K562 (cell line): ENCODE measurements around the gene NEB. TPM values are rescaled to one million over a fixed set of nuclear protein-coding genes. Genes with fewer than 3 reads are reported as not detected.

Experiments
- ATAC-seq: fragments of 200-7000 bp; cut with Tn5 transposase; 3 replicates; pipeline ENCODE4 v1.9.1; 2020; ENCODE audit warnings: moderate library complexity
- BruUV-seq: library from RNA; stranded (reverse); fragments of 400-500 nt; replicated peaks from 2 replicates; lab custom pipeline; 2021; lab: Mats Ljungman, UMichigan
- CTCF ChIA-PET: fragments of 300-600 bp; formaldehyde crosslinking; extraction: SDS; loops from one replicate; lab custom pipeline; 2021; ENCODE audit warnings: low intra/inter-chr PET ratio; lab: Yijun Ruan, JAX
- POLR2A ChIA-PET: fragments of 300-600, 350-650 bp; sonication (Branson Sonifier 250); formaldehyde crosslinking; extraction: SDS; loops from one replicate; lab custom pipeline; 2021; ENCODE audit warnings: antibody characterized with exemption, inconsistent platforms; lab: Yijun Ruan, JAX
- DNase-seq, 4 experiments: peaks; one replicate each; pipeline versions ENCODE4 v3.0.0 to v3.0.0-alpha.2; 2011 to 2018; ENCODE audit warnings: low spot score in 3 of 4, mixed read lengths in 3 of 4; ENCODE audit errors: extremely low read depth in 1 of 4
- FAIRE-seq: peaks from 2 replicates; lab custom pipeline; 2011; peaks lifted over from hg19 to GRCh38; lab: Jason Lieb, UNC
- H2AFZ ChIP-seq: 2 replicates; pipeline ENCODE4 v1.6.0; 2011; ENCODE audit warnings: low read depth, low read length, control low read depth, inconsistent platforms
- H3K27ac ChIP-seq: fragments of 200-600 bp; 3 replicates; pipeline ENCODE4 v1.8.0; 2011; ENCODE audit warnings: low read depth, mild to moderate bottlenecking, control low read depth, inconsistent platforms, low read length, moderate library complexity, mixed read lengths; ENCODE audit errors: extremely low read depth
- H3K27me3 ChIP-seq, 2 experiments: fragments of 300-600 bp in 1 of 2; 2 replicates in 1 of 2; 3 replicates in 1 of 2; pipeline versions ENCODE4 v1.6.0 to v1.8.0; 2011; ENCODE audit warnings: inconsistent platforms in 2 of 2, low read length in 2 of 2, mild to moderate bottlenecking in 1 of 2, mixed read lengths in 1 of 2, moderate library complexity in 1 of 2; ENCODE audit not compliant: control insufficient read depth in 2 of 2, insufficient read depth in 2 of 2
- H3K36me3 ChIP-seq: fragments of 300-600 bp; 3 replicates; pipeline ENCODE4 v1.8.0; 2011; ENCODE audit warnings: mild to moderate bottlenecking, low read length, inconsistent platforms; ENCODE audit not compliant: control insufficient read depth, insufficient read depth
- H3K4me1 ChIP-seq, 2 experiments: fragments of 200-600 bp in 1 of 2; replicated peaks in 1 of 2; 2 replicates in 1 of 2; 3 replicates in 1 of 2; pipeline versions ENCODE4 v1.5.1 to v1.8.0; 2011; ENCODE audit warnings: inconsistent platforms in 2 of 2, low read length in 2 of 2, mild to moderate bottlenecking in 1 of 2, mixed read lengths in 1 of 2, moderate library complexity in 1 of 2; ENCODE audit not compliant: control insufficient read depth in 2 of 2, insufficient read depth in 2 of 2
- H3K4me2 ChIP-seq: 2 replicates; pipeline ENCODE4 v1.6.1; 2011; ENCODE audit warnings: low read length, control low read depth, inconsistent platforms, mixed read lengths; ENCODE audit not compliant: insufficient read depth
- H3K4me3 ChIP-seq: fragments of 200-600 bp; sonication (generic), shearing (Covaris generic); 2 replicates; pipeline ENCODE4 v1.5.1; 2016; ENCODE audit warnings: control low read depth, inconsistent platforms
- H3K79me2 ChIP-seq: fragments of 200-600 bp; 3 replicates; pipeline ENCODE4 v1.8.0; 2011; ENCODE audit warnings: low read length, inconsistent platforms; ENCODE audit not compliant: control insufficient read depth, insufficient read depth
- H3K9ac ChIP-seq, 2 experiments: 2 replicates each; pipeline versions ENCODE4 v1.6.0 to v1.6.1; 2011; ENCODE audit warnings: low read depth in 2 of 2, low read length in 2 of 2, control low read depth in 1 of 2, inconsistent platforms in 1 of 2, mild to moderate bottlenecking in 1 of 2, mixed read lengths in 1 of 2; ENCODE audit not compliant: insufficient read depth in 1 of 2
- H3K9me1 ChIP-seq: one replicate; pipeline ENCODE4 v1.6.0; 2011; ENCODE audit warnings: inconsistent platforms, mild to moderate bottlenecking, low read length, moderate library complexity; ENCODE audit not compliant: control insufficient read depth, insufficient read depth
- H3K9me3 ChIP-seq: replicated peaks from 2 replicates; pipeline ENCODE4 v1.5.1; 2011; ENCODE audit warnings: low read depth, low read length, inconsistent platforms; ENCODE audit not compliant: control insufficient read depth, insufficient read depth
- H4K20me1 ChIP-seq: replicated peaks from 2 replicates; pipeline ENCODE4 v1.6.1; 2011; ENCODE audit warnings: low read length, inconsistent platforms, mixed read lengths; ENCODE audit not compliant: control insufficient read depth, insufficient read depth
- ATF3 ChIP-seq, 2 experiments: fragments of 450-650 bp in 1 of 2; sonication (generic) in 1 of 2; formaldehyde crosslinking in 1 of 2; IDR thresholded peaks in 1 of 2; conservative IDR thresholded peaks in 1 of 2; 2 replicates each; pipeline versions ENCODE4 v1.6.1 to v1.8.1; 2016 to 2023; ENCODE audit warnings: mild to moderate bottlenecking in 2 of 2, moderate library complexity in 2 of 2, inconsistent platforms in 1 of 2, missing genetic modification reagents in 1 of 2
- GATA2 ChIP-seq: sonication (generic); formaldehyde crosslinking; IDR thresholded peaks from 2 replicates; pipeline ENCODE4 v1.4.0; 2020; ENCODE audit warnings: mild to moderate bottlenecking, missing genetic modification reagents
- ILF3 ChIP-seq: fragments of 450-650 bp; IDR thresholded peaks from 2 replicates; pipeline ENCODE4 v1.6.1; 2018; ENCODE audit warnings: antibody characterized with exemption, mild to moderate bottlenecking, moderate library complexity, borderline replicate concordance
- MCM3 ChIP-seq: fragments of 450-650 bp; IDR thresholded peaks from 2 replicates; pipeline ENCODE4 v1.6.1; 2016
- NFE2 ChIP-seq: IDR thresholded peaks from 2 replicates; pipeline ENCODE4 v1.6.1; 2014; ENCODE audit warnings: antibody characterized with exemption, low read depth
- PBX2 ChIP-seq, 2 experiments: IDR thresholded peaks in 1 of 2; conservative IDR thresholded peaks in 1 of 2; 2 replicates each; pipeline ENCODE4 v1.6.1; 2016; ENCODE audit warnings: low read depth in 2 of 2, mild to moderate bottlenecking in 1 of 2, missing compliant biosample characterization in 1 of 2, missing genetic modification characterization in 1 of 2, moderate library complexity in 1 of 2
- POLR2AphosphoS2 ChIP-seq: IDR thresholded peaks from 2 replicates; pipeline ENCODE4 v1.6.1; 2012; ENCODE audit warnings: low read length, improper control_type of control experiment
- RBM14 ChIP-seq: fragments of 200-400 bp; formaldehyde crosslinking; IDR thresholded peaks from 2 replicates; pipeline ENCODE4 v1.6.1; 2018; ENCODE audit warnings: low read depth, mild to moderate bottlenecking, low read length, moderate library complexity, borderline replicate concordance; ENCODE audit not compliant: insufficient read depth
- ZBTB33 ChIP-seq: sonication (generic); formaldehyde crosslinking; IDR thresholded peaks from 2 replicates; pipeline ENCODE4 v1.8.1; 2023; ENCODE audit warnings: mild to moderate bottlenecking, missing genetic modification reagents
- ZNF146 ChIP-seq: IDR thresholded peaks from one replicate; pipeline ENCODE4 v1.6.1; 2018; ENCODE audit warnings: missing compliant biosample characterization; ENCODE audit not compliant: unreplicated experiment
- ZNF766 ChIP-seq: fragments of 200-800 bp; sonication (Bioruptor generic); conservative IDR thresholded peaks from 2 replicates; pipeline ENCODE4 v1.6.1; 2016; ENCODE audit warnings: missing genetic modification characterization, missing compliant biosample characterization
- WGBS: fragments of 100-300 bp; shearing (Covaris generic); methylation state at CpG from one replicate; pipeline ENCODE4 v1.1.6; 2016; ENCODE audit warnings: low coverage, mixed read lengths; ENCODE audit not compliant: insufficient coverage; ENCODE audit errors: missing lambda C conversion rate; 5-methylcytosine and 5-hydroxymethylcytosine counted together
- in situ Hi-C: fragments of 300-500 bp; cut with MboI; formaldehyde crosslinking; loops from 4 replicates; pipeline ENCODE4 v1.15.0; 2018; ENCODE audit warnings: inconsistent platforms, mixed read lengths
- intact Hi-C: fragments of 100-400 bp; cut with micrococcal nuclease; formaldehyde crosslinking; loops from 2 replicates; pipeline ENCODE4 v1.14.2; 2022
- polyA plus RNA-seq, 8 experiments: library from polyadenylated mRNA; depleted of rRNA in 4 of 8; stranded (reverse) in 5 of 8; unstranded in 3 of 8; fragments of >200 nt; fragmentation: Nextera tagmentation in 2 of 8; fragmentation: Illumina TruSeq in 1 of 8; extraction: Ambion mirVana in 2 of 8; extraction: Trizol in 1 of 8; gene quantifications; 2 replicates each; pipeline versions ENCODE4 v1.2.1 to v1.2.3, GENCODE V29; 2011 to 2014; ENCODE audit warnings: inconsistent platforms in 1 of 8, missing spikeins in 1 of 8
- total RNA-seq, 7 experiments: library from RNA; depleted of rRNA in 6 of 7; stranded (reverse); fragments of >200 nt in 6 of 7; fragmentation: Illumina TruSeq in 2 of 7; extraction: Trizol in 2 of 7; gene quantifications; 2 replicates each; pipeline versions ENCODE4 v1.2.1 to v1.2.3, GENCODE V29; 2011 to 2021; ENCODE audit warnings: low replicate concordance in 1 of 7
- TF ChIP-seq, protein P1 (sequence below): sonication (generic); formaldehyde crosslinking; IDR thresholded peaks from 2 replicates; pipeline ENCODE4 v1.8.0; 2022; ENCODE audit warnings: missing genetic modification reagents, mild to moderate bottlenecking, borderline replicate concordance
- TF ChIP-seq, protein P2 (sequence below): fragments of 450-650 bp; IDR thresholded peaks from 2 replicates; pipeline ENCODE4 v1.6.1; 2016

NEB gene
- total and polyA plus RNA-seq, 9 of the 15 experiments (the other 6 are each of a cell fraction or from before 2014, with no cell fraction given): 1.7 to 3.8 (median 2.9) TPM

GRCh38 chr2:151720521-151720920 lies 13.8 kb downstream of the NEB start:
- no peak overlapping the region for H3K9ac ChIP-seq
- in situ Hi-C loops: no loop called here
- peak overlapping the region; percentile 4; the same call in 1 of the 2 replicates for H3K4me2 ChIP-seq
- H3K9me3 ChIP-seq: no peaks in the 10 kb centered on the region
- POLR2A ChIA-PET: no interaction called here
- 0 out of 5 replicates have a peak, but pooled peaks cover 0 to 3% of the 10 kb centered on the region in 2 experiments for H3K27me3 ChIP-seq
- H3K4me3 ChIP-seq: no peak overlapping the region
- H3K79me2 ChIP-seq: no peaks in the 10 kb centered on the region
- 7% methylated on average over 1 of the region's 1 CpG for WGBS
- H3K4me1 ChIP-seq: peaks cover 0 to 8% of the 10 kb centered on the region in 2 experiments; a peak in 3 of 5 replicates
- no TSS peak for BruUV-seq
- DNase-seq (no peak), ATAC-seq (no peak), FAIRE-seq (no peak)
- H2AFZ ChIP-seq: 0 out of 2 replicates have a peak overlapping the region, but pooled peaks have one; percentile 56
- CTCF ChIA-PET: no interaction called here
- H3K36me3 ChIP-seq: no peaks in the 10 kb centered on the region
- intact Hi-C loops: no loop called here
- H3K9me1 ChIP-seq: no peaks in the 10 kb centered on the region
- no peak overlapping the region for H3K27ac ChIP-seq
- H4K20me1 ChIP-seq: no peaks in the 10 kb centered on the region
- TF ChIP-seq ZNF146 (CRISPR knock-in tag) (no peak), ZBTB33 (CRISPR knock-in tag) (no peak), NFE2 (peak; percentile 79), ZNF766 (CRISPR knock-in tag) (peak; percentile 77; the same call in 1 of the 2 replicates), POLR2AphosphoS2 (no peak), ATF3 (IDR thresholded peaks at IDR 0.05) (no peak), ATF3 (CRISPR knock-in tag; conservative IDR thresholded peaks at IDR 0.05) (no peak), PBX2 (CRISPR knock-in tag; IDR thresholded peaks at IDR 0.05; ENCODE audit: low read depth) (no peak), PBX2 (tag; conservative IDR thresholded peaks at IDR 0.05; ENCODE audit: low read depth) (peak; percentile 59), RBM14 (no peak), ILF3 (no peak), MCM3 (no peak), GATA2 (CRISPR knock-in tag) (no peak)
- TF ChIP-seq, protein P1, sequence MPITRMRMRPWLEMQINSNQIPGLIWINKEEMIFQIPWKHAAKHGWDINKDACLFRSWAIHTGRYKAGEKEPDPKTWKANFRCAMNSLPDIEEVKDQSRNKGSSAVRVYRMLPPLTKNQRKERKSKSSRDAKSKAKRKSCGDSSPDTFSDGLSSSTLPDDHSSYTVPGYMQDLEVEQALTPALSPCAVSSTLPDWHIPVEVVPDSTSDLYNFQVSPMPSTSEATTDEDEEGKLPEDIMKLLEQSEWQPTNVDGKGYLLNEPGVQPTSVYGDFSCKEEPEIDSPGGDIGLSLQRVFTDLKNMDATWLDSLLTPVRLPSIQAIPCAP (CRISPR knock-in tag): no peak
- TF ChIP-seq, protein P2, sequence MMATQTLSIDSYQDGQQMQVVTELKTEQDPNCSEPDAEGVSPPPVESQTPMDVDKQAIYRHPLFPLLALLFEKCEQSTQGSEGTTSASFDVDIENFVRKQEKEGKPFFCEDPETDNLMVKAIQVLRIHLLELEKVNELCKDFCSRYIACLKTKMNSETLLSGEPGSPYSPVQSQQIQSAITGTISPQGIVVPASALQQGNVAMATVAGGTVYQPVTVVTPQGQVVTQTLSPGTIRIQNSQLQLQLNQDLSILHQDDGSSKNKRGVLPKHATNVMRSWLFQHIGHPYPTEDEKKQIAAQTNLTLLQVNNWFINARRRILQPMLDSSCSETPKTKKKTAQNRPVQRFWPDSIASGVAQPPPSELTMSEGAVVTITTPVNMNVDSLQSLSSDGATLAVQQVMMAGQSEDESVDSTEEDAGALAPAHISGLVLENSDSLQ: no peak
